A673 (cell line): Measurements from ENCODE around the gene SNAP29. TPM values are rescaled to one million over a fixed set of nuclear protein-coding genes. Genes with fewer than 3 reads are reported as not detected.
"Not testable (repeated sequence)": the region's sequence is repeated elsewhere in the genome, so short reads cannot be mapped to it uniquely, and the experiment has no call there.

Experiments used
- BruUV-seq: library from RNA; stranded (reverse); fragments of 400-500 nt; replicated peaks from 2 replicates; lab custom pipeline; 2021; lab: Mats Ljungman, UMichigan
- CTCF ChIA-PET: fragments of 300-600 bp; sonication (Branson Sonifier 250); formaldehyde crosslinking; loops from one replicate; lab custom pipeline; 2022; ENCODE audit warnings: antibody characterized with exemption; lab: Charles Lee
- POLR2A ChIA-PET: fragments of 300-600 bp; sonication (Branson Sonifier 250); formaldehyde crosslinking; loops from one replicate; lab custom pipeline; 2022; ENCODE audit warnings: antibody characterized with exemption; ENCODE audit not compliant: low non-redundant PET; lab: Charles Lee
- DNase-seq: peaks from one replicate; pipeline ENCODE4 v3.0.0-alpha.2; 2015; ENCODE audit warnings: low spot score
- H3K27ac ChIP-seq: fragments of 200-600 bp; sonication (generic); 2 replicates; pipeline ENCODE4 v1.5.1; 2016; ENCODE audit warnings: mixed run types, low read depth, mild to moderate bottlenecking, mixed read lengths, antibody characterized with exemption, low read length; ENCODE audit not compliant: poor library complexity, severe bottlenecking
- H3K27me3 ChIP-seq: fragments of 200-600 bp; sonication (generic); replicated peaks from 2 replicates; pipeline ENCODE4 v1.6.1; 2017; ENCODE audit warnings: mixed run types, low read depth, mild to moderate bottlenecking, mixed read lengths, antibody characterized with exemption, low read length; ENCODE audit not compliant: insufficient read depth, poor library complexity
- H3K36me3 ChIP-seq: fragments of 200-600 bp; sonication (generic); 2 replicates; pipeline ENCODE4 v1.6.1; 2016; ENCODE audit warnings: mixed run types, mild to moderate bottlenecking, mixed read lengths, antibody characterized with exemption, low read length; ENCODE audit not compliant: insufficient read depth, poor library complexity, severe bottlenecking
- H3K4me1 ChIP-seq: fragments of 200-600 bp; sonication (generic); 2 replicates; pipeline ENCODE4 v1.6.1; 2017; ENCODE audit warnings: mixed run types, mild to moderate bottlenecking, mixed read lengths, antibody characterized with exemption, low read length; ENCODE audit not compliant: insufficient read depth, poor library complexity, severe bottlenecking
- H3K4me3 ChIP-seq: fragments of 200-600 bp; sonication (generic); 2 replicates; pipeline ENCODE4 v1.5.1; 2016; ENCODE audit warnings: low read depth, mixed run types, mild to moderate bottlenecking, mixed read lengths, low read length; ENCODE audit not compliant: poor library complexity, severe bottlenecking
- H3K9me3 ChIP-seq: fragments of 200-600 bp; sonication (generic); 2 replicates; pipeline ENCODE4 v1.6.1; 2016; ENCODE audit warnings: mixed run types, low read depth, mild to moderate bottlenecking, mixed read lengths, antibody characterized with exemption, low read length; ENCODE audit not compliant: poor library complexity, severe bottlenecking
- EZH2 ChIP-seq: fragments of 200-600 bp; sonication (generic); IDR thresholded peaks from 2 replicates; pipeline ENCODE4 v1.6.1; 2017; ENCODE audit warnings: borderline replicate concordance, low read depth, mild to moderate bottlenecking, mixed read lengths, antibody characterized with exemption, low read length; ENCODE audit not compliant: poor library complexity, severe bottlenecking
- intact Hi-C: fragments of 100-400 bp; cut with micrococcal nuclease; formaldehyde crosslinking; loops from one replicate; pipeline ENCODE4 v1.10.0; 2022; ENCODE audit not compliant: unreplicated experiment
- total RNA-seq: library from RNA; stranded (reverse); gene quantifications from 2 replicates; pipeline ENCODE4 v1.2.3, GENCODE V29; 2021
- TF ChIP-seq, protein P1 (sequence below): fragments of 300-800, 200-600 bp; sonication (generic); conservative IDR thresholded peaks from 2 replicates; pipeline ENCODE4 v1.5.1; 2017; ENCODE audit warnings: low read depth, mild to moderate bottlenecking, antibody characterized with exemption, low read length, moderate library complexity, mixed read lengths

Gene SNAP29
- total RNA-seq, 1 experiment from 2014 or later = 35.3 TPM

GRCh38 chr22:20834725-20835124, 24.1 kb upstream of the SNAP29 start:
- peaks cover 8% of the 10 kb centered on the region for H3K36me3 ChIP-seq
- no peaks in the 10 kb centered on the region for H3K9me3 ChIP-seq
- TF ChIP-seq EZH2 = no peak
- TF ChIP-seq, protein P1, sequence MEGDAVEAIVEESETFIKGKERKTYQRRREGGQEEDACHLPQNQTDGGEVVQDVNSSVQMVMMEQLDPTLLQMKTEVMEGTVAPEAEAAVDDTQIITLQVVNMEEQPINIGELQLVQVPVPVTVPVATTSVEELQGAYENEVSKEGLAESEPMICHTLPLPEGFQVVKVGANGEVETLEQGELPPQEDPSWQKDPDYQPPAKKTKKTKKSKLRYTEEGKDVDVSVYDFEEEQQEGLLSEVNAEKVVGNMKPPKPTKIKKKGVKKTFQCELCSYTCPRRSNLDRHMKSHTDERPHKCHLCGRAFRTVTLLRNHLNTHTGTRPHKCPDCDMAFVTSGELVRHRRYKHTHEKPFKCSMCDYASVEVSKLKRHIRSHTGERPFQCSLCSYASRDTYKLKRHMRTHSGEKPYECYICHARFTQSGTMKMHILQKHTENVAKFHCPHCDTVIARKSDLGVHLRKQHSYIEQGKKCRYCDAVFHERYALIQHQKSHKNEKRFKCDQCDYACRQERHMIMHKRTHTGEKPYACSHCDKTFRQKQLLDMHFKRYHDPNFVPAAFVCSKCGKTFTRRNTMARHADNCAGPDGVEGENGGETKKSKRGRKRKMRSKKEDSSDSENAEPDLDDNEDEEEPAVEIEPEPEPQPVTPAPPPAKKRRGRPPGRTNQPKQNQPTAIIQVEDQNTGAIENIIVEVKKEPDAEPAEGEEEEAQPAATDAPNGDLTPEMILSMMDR = no peak
- H3K4me1 ChIP-seq = no peaks in the 10 kb centered on the region
- intact Hi-C loops = no loop called here
- no peak for DNase-seq
- POLR2A ChIA-PET = no interaction called here
- no peak overlapping the region for H3K4me3 ChIP-seq
- no TSS peak for BruUV-seq
- CTCF ChIA-PET = no interaction called here
- H3K27me3 ChIP-seq = no peaks in the 10 kb centered on the region
- no peak overlapping the region for H3K27ac ChIP-seq

- Histone ChIP-seq H3K27ac (no peak overlapping the region), H3K4me1 (no peaks in the 10 kb centered on the region), H3K9me3 (no peaks in the 10 kb centered on the region), H3K27me3 (no peaks in the 10 kb centered on the region), H3K36me3 (peaks cover 8% of the 10 kb centered on the region), H3K4me3 (no peak overlapping the region)
- DNase-seq = no peak
- no TSS peak for BruUV-seq
- intact Hi-C loops = no loop called here
- TF ChIP-seq EZH2 = no peak
- TF ChIP-seq, protein P1 = no peak
- POLR2A ChIA-PET = no interaction called here
- CTCF ChIA-PET = no interaction called here
Measured at GRCh38 chr22:20836987-20837823, 21.6 kb upstream of the SNAP29 start.

- H3K4me1 ChIP-seq, H3K27me3 ChIP-seq, H3K27ac ChIP-seq, CTCF ChIA-PET, DNase-seq, H3K36me3 ChIP-seq, BruUV-seq, intact Hi-C loops, H3K9me3 ChIP-seq, H3K4me3 ChIP-seq, POLR2A ChIA-PET: not testable (repeated sequence)
Measured at GRCh38 chr22:20839354-20839753, 19.5 kb upstream of the SNAP29 start.
